Measurements from ENCODE around the gene CLEC1A. TPM values are rescaled to one million over a fixed set of nuclear protein-coding genes. Genes with fewer than 3 reads are reported as not detected.

CLEC1A gene
- total RNA-seq, 1 donor from 2014 or later = 2.4 TPM

DNA sequence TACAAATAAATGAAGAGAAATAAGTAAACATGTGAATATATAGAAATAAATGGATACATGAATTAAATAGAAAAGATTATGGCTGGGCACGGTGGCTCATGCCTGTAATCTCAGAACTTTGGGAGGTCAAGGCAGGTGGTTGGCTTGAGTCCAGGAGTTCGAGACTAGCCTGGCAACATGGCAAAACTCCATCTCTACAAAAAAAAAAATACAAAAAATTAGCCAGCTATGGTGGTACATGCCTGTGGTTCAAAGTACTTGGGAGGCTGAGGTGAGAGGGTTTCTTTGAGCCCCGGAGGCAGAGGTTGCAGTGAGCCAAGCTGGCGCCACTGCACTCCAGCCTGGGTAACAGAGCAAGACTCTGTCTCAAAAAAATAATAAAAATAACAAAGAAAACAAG is 36.3 kb upstream of the CLEC1A start:
- Histone ChIP-seq H3K9me3 (replicated peaks) (no peaks in the 10 kb centered on the region), H3K36me3 (no peaks in the 10 kb centered on the region), H3K4me1 (peaks cover 16% of the 10 kb centered on the region), H3K4me3 (no peak overlapping the region), H3K27ac (replicated peaks) (no peak overlapping the region), H3K27me3 (ENCODE audit: low read depth) (no peaks in the 10 kb centered on the region)
- no peak for DNase-seq
- intact Hi-C loops (cut with micrococcal nuclease) = no loop called here
- TF ChIP-seq, protein P1, sequence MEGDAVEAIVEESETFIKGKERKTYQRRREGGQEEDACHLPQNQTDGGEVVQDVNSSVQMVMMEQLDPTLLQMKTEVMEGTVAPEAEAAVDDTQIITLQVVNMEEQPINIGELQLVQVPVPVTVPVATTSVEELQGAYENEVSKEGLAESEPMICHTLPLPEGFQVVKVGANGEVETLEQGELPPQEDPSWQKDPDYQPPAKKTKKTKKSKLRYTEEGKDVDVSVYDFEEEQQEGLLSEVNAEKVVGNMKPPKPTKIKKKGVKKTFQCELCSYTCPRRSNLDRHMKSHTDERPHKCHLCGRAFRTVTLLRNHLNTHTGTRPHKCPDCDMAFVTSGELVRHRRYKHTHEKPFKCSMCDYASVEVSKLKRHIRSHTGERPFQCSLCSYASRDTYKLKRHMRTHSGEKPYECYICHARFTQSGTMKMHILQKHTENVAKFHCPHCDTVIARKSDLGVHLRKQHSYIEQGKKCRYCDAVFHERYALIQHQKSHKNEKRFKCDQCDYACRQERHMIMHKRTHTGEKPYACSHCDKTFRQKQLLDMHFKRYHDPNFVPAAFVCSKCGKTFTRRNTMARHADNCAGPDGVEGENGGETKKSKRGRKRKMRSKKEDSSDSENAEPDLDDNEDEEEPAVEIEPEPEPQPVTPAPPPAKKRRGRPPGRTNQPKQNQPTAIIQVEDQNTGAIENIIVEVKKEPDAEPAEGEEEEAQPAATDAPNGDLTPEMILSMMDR (IDR thresholded peaks at IDR 0.05; ENCODE audit: borderline replicate concordance) = no peak

DNA sequence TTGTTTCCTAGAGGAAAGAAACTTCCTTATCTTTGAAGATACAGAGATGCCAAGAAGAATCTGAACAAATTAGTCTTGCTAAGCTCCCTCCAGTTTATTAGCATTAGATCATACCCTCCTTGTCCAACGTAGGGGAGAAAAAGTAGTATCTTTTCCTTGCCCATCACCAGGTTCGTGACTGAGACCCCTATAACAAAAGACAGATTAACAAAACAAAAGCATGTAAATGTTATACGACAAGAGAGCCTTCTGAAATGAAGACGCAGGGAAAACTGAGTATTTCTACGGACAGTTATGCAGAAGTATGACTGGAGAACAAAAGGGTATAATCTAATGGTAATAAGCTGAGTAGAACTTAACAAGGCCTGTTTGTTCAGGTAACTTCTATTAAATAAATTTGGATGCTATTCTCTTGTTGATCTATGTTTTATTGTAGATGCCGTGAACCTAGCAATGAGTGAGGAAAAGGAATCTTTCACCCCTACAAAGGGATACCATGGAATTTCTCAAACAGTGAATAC is 34.1 kb upstream of the CLEC1A start:
- Histone ChIP-seq H3K27ac (replicated peaks) (no peak overlapping the region), H3K4me1 (peaks cover 16% of the 10 kb centered on the region), H3K9me3 (replicated peaks) (no peaks in the 10 kb centered on the region), H3K27me3 (ENCODE audit: low read depth) (no peaks in the 10 kb centered on the region), H3K36me3 (no peaks in the 10 kb centered on the region), H3K4me3 (no peak overlapping the region)
- no peak for DNase-seq
- intact Hi-C loops (cut with micrococcal nuclease) = no loop called here
- TF ChIP-seq, protein P1 (IDR thresholded peaks at IDR 0.05; ENCODE audit: borderline replicate concordance) = no peak

DNA sequence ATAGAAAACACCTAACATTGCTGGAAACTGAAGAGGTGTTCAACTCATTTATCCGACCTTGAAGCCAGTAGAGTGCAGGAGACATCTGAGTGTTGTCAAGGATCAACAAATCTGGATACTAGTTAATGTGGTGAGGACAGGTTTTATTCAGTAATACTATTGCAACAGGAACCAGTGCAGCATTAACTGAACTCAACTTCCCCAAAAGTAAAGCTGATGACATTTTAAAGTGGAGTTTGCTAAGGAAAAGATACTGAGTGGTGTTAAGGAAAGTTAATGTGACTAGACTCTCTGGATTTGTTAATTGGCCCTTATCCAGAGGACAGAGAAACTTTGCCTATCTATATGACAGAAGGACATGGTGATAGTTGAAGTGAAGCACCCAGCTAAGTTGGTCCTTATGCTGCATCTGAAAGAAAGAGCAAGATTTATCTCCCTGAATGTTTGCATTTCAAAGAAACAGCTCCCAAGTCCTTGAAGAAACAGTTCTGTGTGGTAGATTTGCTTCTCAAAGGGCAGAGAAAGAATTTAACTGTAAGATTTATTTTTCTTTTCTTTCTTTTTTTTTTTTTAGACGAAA is 32.4 kb upstream of the CLEC1A start:
- TF ChIP-seq, protein P1 (IDR thresholded peaks at IDR 0.05; ENCODE audit: borderline replicate concordance) = no peak
- no peaks in the 10 kb centered on the region for H3K36me3 ChIP-seq
- peaks cover 16% of the 10 kb centered on the region for H3K4me1 ChIP-seq
- intact Hi-C loops (cut with micrococcal nuclease) = no loop called here
- no peaks in the 10 kb centered on the region for H3K27me3 ChIP-seq (ENCODE audit: low read depth)
- H3K9me3 ChIP-seq (replicated peaks) = no peaks in the 10 kb centered on the region
- no peak overlapping the region for H3K27ac ChIP-seq (replicated peaks)
- H3K4me3 ChIP-seq = no peak overlapping the region
- DNase-seq = no peak

DNA sequence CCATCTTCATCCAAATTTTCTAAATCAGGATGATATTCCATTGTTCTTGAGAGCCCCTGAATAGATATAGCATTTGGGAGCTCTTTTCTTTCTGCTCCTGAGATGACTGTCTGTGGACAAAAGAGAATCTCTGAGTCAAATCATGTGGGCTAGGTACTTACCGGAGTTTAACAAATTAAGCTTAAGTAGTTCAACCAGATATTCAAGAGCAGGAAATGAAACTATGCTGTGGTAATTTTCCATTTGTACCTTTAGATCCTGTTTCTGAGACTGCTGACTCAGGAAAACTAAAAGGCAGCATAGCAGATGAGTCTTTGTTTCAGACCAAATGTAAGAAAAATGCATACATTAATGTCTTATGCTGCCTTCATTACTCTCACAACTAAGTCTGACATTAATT is 31.3 kb upstream of the CLEC1A start, which contains the start of gene CLEC7A:
Gene CLEC7A (minus strand): TSS at position 158 of the 400 bp plus-strand sequence. CDS start 117 bp downstream, at position 41.
- peaks cover 16% of the 10 kb centered on the region for H3K4me1 ChIP-seq
- H3K27ac ChIP-seq (replicated peaks) = peak within 1 kb of the TSS; percentile 52
- H3K36me3 ChIP-seq = no peaks in the 10 kb centered on the region
- peak within 1 kb of the TSS; percentile 35 for H3K4me3 ChIP-seq
- intact Hi-C loops (cut with micrococcal nuclease) = no loop called here
- no peaks in the 10 kb centered on the region for H3K27me3 ChIP-seq (ENCODE audit: low read depth)
- H3K9me3 ChIP-seq (replicated peaks) = no peaks in the 10 kb centered on the region
- no peak for DNase-seq
- TF ChIP-seq, protein P1 (IDR thresholded peaks at IDR 0.05; ENCODE audit: borderline replicate concordance) = no peak

DNA sequence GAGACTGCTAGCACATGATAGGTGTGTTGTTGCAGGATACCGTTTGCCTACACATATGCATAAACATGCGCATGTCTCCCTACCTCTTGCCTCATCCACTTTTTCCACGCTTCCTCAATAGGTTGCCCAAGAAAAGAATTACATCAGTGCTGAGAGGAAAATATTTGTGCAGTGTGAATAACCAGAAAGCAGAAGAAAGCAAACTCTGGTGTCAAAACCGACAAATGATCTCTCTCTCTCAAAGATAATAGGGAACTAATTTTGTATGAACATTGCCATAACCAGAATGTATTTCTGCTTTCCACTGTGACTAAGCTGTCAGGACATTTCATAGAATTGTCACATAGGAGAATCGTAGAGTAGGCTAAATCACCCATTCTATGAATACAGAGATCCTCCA is 29.9 kb upstream of the CLEC1A start:
- H3K27me3 ChIP-seq (ENCODE audit: low read depth) = no peaks in the 10 kb centered on the region
- H3K4me1 ChIP-seq = peaks cover 16% of the 10 kb centered on the region
- DNase-seq = no peak
- H3K27ac ChIP-seq (replicated peaks) = peak overlapping the region; percentile 52
- intact Hi-C loops (cut with micrococcal nuclease) = no loop called here
- H3K9me3 ChIP-seq (replicated peaks) = no peaks in the 10 kb centered on the region
- TF ChIP-seq, protein P1 (IDR thresholded peaks at IDR 0.05; ENCODE audit: borderline replicate concordance) = no peak
- H3K36me3 ChIP-seq = no peaks in the 10 kb centered on the region
- no peak overlapping the region for H3K4me3 ChIP-seq
